Activated naive CD4-positive, alpha-beta T cell treated with anti-CD3 and anti-CD28 coated beads, Interleukin-2, amount 50 U/mL, for 16 hours (primary cell): ENCODE measurements around the gene PITRM1.

Source experiments
- DNase-seq: peaks from one replicate; pipeline ENCODE4 v3.0.0-alpha.2; 2020

PITRM1 gene

GRCh38 chr10:3100093-3100792 lies 72.3 kb downstream of the PITRM1 start:
- no peak for DNase-seq

- no peak for DNase-seq
These were observed 73.1 kb downstream of the PITRM1 start for GRCh38 chr10:3099291-3100092.

GRCh38 chr10:3098689-3099088 lies 73.9 kb downstream of the PITRM1 start:
- no peak for DNase-seq

GRCh38 chr10:3097160-3097559 lies 75.4 kb downstream of the PITRM1 start:
- DNase-seq, result no peak

- DNase-seq, result no peak
These were observed 76.4 kb downstream of the PITRM1 start for GRCh38 chr10:3096149-3096548.

- peak; percentile 57 for DNase-seq
These were observed 77.0 kb downstream of the PITRM1 start for GRCh38 chr10:3095373-3096139.

- no peak for DNase-seq
These were observed 78.0 kb downstream of the PITRM1 start for GRCh38 chr10:3094609-3095036.

- no peak for DNase-seq
These were observed 78.6 kb downstream of the PITRM1 start for GRCh38 chr10:3093996-3094395.

GRCh38 chr10:3091921-3092320 lies 80.7 kb downstream of the PITRM1 start:
- no peak for DNase-seq

- no peak for DNase-seq
These were observed 81.4 kb downstream of the PITRM1 start for GRCh38 chr10:3090914-3091787.

GRCh38 chr10:3090388-3090787 lies 82.2 kb downstream of the PITRM1 start:
- no peak for DNase-seq
